SK-N-SH (cell line): ENCODE measurements around the gene MYO1C. TPM values are rescaled to one million over a fixed set of nuclear protein-coding genes. Genes with fewer than 3 reads are reported as not detected.

Experiments used
- CTCF ChIA-PET: fragments of 300-600, 350-600 bp; formaldehyde crosslinking; extraction: SDS; loops from one replicate; lab custom pipeline; 2021; lab: Yijun Ruan, JAX
- POLR2A ChIA-PET: fragments of 350-600 bp; sonication (Branson Sonifier 250); formaldehyde crosslinking; extraction: SDS; loops from one replicate; lab custom pipeline; 2020; ENCODE audit warnings: antibody characterized with exemption, inconsistent platforms; lab: Yijun Ruan, JAX
- DNase-seq: peaks from one replicate; pipeline ENCODE4 v3.0.0; 2012
- H2AFZ ChIP-seq: fragments of 200-600 bp; sonication (generic); 2 replicates; pipeline ENCODE4 v1.8.1; 2016; ENCODE audit warnings: antibody characterized with exemption, mild to moderate bottlenecking, low read depth
- H3F3A ChIP-seq: fragments of 200-600 bp; sonication (generic); replicated peaks from 2 replicates; pipeline ENCODE3; 2016; ENCODE audit warnings: antibody characterized with exemption, mild to moderate bottlenecking; ENCODE audit not compliant: insufficient read depth
- H3K27ac ChIP-seq, 2 experiments: fragments of 200-500 bp in 1 of 2; fragments of 200-600 bp in 1 of 2; sonication (Bioruptor generic) in 1 of 2; sonication (generic), shearing (Covaris generic) in 1 of 2; 2 replicates each; pipeline versions ENCODE4 v1.5.1 to v1.6.1; 2014 to 2016; ENCODE audit warnings: low read depth in 2 of 2, inconsistent platforms in 1 of 2, low read length in 1 of 2, mild to moderate bottlenecking in 1 of 2, mixed read lengths in 1 of 2
- H3K27me3 ChIP-seq: fragments of 200-600 bp; sonication (generic), shearing (Covaris generic); 2 replicates; pipeline ENCODE4 v1.6.1; 2016; ENCODE audit warnings: mixed run types; ENCODE audit not compliant: insufficient read depth
- H3K36me3 ChIP-seq, 2 experiments: fragments of 200-500 bp in 1 of 2; fragments of 200-600 bp in 1 of 2; sonication (Bioruptor generic) in 1 of 2; sonication (generic) in 1 of 2; replicated peaks in 1 of 2; 2 replicates each; pipeline versions ENCODE3 to v1.5.1; 2014 to 2016; ENCODE audit warnings: low read length in 1 of 2, mild to moderate bottlenecking in 1 of 2; ENCODE audit not compliant: insufficient read depth in 2 of 2, control insufficient read depth in 1 of 2
- H3K4me1 ChIP-seq, 2 experiments: fragments of 200-500 bp in 1 of 2; fragments of 200-600 bp in 1 of 2; sonication (Bioruptor generic) in 1 of 2; sonication (generic), shearing (Covaris generic) in 1 of 2; 2 replicates each; pipeline versions ENCODE4 v1.5.1 to v1.6.1; 2014 to 2016; ENCODE audit warnings: low read depth in 1 of 2, low read length in 1 of 2, mixed run types in 1 of 2; ENCODE audit not compliant: insufficient read depth in 2 of 2, control insufficient read depth in 1 of 2
- H3K4me2 ChIP-seq: fragments of 200-600 bp; sonication (generic), shearing (Covaris generic); 2 replicates; pipeline ENCODE4 v1.6.1; 2017; ENCODE audit warnings: mixed run types
- H3K4me3 ChIP-seq, 2 experiments: fragments of 200-500 bp in 1 of 2; fragments of 200-600 bp in 1 of 2; sonication (Bioruptor generic) in 1 of 2; sonication (generic), shearing (Covaris generic) in 1 of 2; 2 replicates each; pipeline versions ENCODE4 v1.5.1 to v1.8.1; 2014 to 2016; ENCODE audit warnings: low read depth in 2 of 2, inconsistent platforms in 1 of 2, low read length in 1 of 2, mild to moderate bottlenecking in 1 of 2, mixed read lengths in 1 of 2, moderate library complexity in 1 of 2
- H3K79me2 ChIP-seq: fragments of 200-600 bp; sonication (generic); 2 replicates; pipeline ENCODE4 v1.8.1; 2017; ENCODE audit warnings: mild to moderate bottlenecking; ENCODE audit not compliant: insufficient read depth
- H3K9ac ChIP-seq: fragments of 200-600 bp; sonication (generic); 2 replicates; pipeline ENCODE4 v1.6.1; 2017; ENCODE audit warnings: mixed run types
- H3K9me2 ChIP-seq: fragments of 200-600 bp; sonication (generic); 2 replicates; pipeline ENCODE4 v1.6.1; 2017; ENCODE audit warnings: mixed run types
- H3K9me3 ChIP-seq: fragments of 200-600 bp; sonication (generic); 2 replicates; pipeline ENCODE4 v1.6.1; 2017; ENCODE audit warnings: mixed run types, mild to moderate bottlenecking, moderate library complexity
- H4K20me1 ChIP-seq: fragments of 200-600 bp; sonication (generic); 2 replicates; pipeline ENCODE4 v1.6.1; 2017; ENCODE audit warnings: mild to moderate bottlenecking, mixed run types; ENCODE audit not compliant: insufficient read depth
- CTCF ChIP-seq: fragments of 200-600 bp; sonication (generic); IDR thresholded peaks from 2 replicates; pipeline ENCODE4 v1.6.1; 2017; ENCODE audit warnings: antibody characterized with exemption, mild to moderate bottlenecking, moderate library complexity
- ELF1 ChIP-seq: IDR thresholded peaks from 2 replicates; pipeline ENCODE4 v1.4.0; 2012
- EP300 ChIP-seq, 2 experiments: IDR thresholded peaks; 2 replicates each; pipeline versions ENCODE4 v1.4.0 to v1.6.1; 2012; ENCODE audit warnings: borderline replicate concordance in 1 of 2, low read depth in 1 of 2, low read length in 1 of 2
- EZH2phosphoT487 ChIP-seq: fragments of 200-600 bp; sonication (generic); IDR thresholded peaks from 2 replicates; pipeline ENCODE4 v1.6.1; 2017; ENCODE audit warnings: low read depth, mixed run types, mild to moderate bottlenecking, antibody characterized with exemption, moderate library complexity, borderline replicate concordance
- IRF3 ChIP-seq: fragments of 150-350 bp; IDR thresholded peaks from 2 replicates; pipeline ENCODE4 v1.6.1; 2016; ENCODE audit warnings: mild to moderate bottlenecking, low read depth, low read length
- MXI1 ChIP-seq: IDR thresholded peaks from 2 replicates; pipeline ENCODE4 v1.6.1; 2012; ENCODE audit warnings: mild to moderate bottlenecking, low read depth, low read length, improper control_type of control experiment
- NFIC ChIP-seq: IDR thresholded peaks from 2 replicates; pipeline ENCODE4 v1.4.0; 2012; ENCODE audit warnings: borderline replicate concordance
- NRF1 ChIP-seq: IDR thresholded peaks from 2 replicates; pipeline ENCODE4 v1.6.1; 2012; ENCODE audit warnings: low read depth, mild to moderate bottlenecking, low read length
- POLR2AphosphoS5 ChIP-seq: IDR thresholded peaks from 2 replicates; pipeline ENCODE4 v1.6.1; 2012; ENCODE audit warnings: low read depth, low read length
- RAD21 ChIP-seq: IDR thresholded peaks from 2 replicates; pipeline ENCODE4 v1.6.1; 2012; ENCODE audit warnings: mild to moderate bottlenecking, low read length
- RCOR1 ChIP-seq: fragments of 150-350 bp; IDR thresholded peaks from 2 replicates; pipeline ENCODE4 v1.6.1; 2017; ENCODE audit warnings: antibody characterized with exemption, low read length
- SMC3 ChIP-seq: IDR thresholded peaks from 2 replicates; pipeline ENCODE4 v1.6.1; 2012; ENCODE audit warnings: low read depth, low read length, improper control_type of control experiment
- TAF1 ChIP-seq: IDR thresholded peaks from 2 replicates; pipeline ENCODE4 v1.6.1; 2012; ENCODE audit warnings: low read depth, mild to moderate bottlenecking, low read length, moderate library complexity, borderline replicate concordance
- TEAD4 ChIP-seq: IDR thresholded peaks from 2 replicates; pipeline ENCODE4 v1.4.0; 2012; ENCODE audit warnings: mild to moderate bottlenecking, borderline replicate concordance; ENCODE audit not compliant: insufficient read depth
- USF1 ChIP-seq: IDR thresholded peaks from 2 replicates; pipeline ENCODE4 v1.4.0; 2012; ENCODE audit warnings: low read depth, borderline replicate concordance
- YY1 ChIP-seq: IDR thresholded peaks from 2 replicates; pipeline ENCODE4 v1.4.0; 2012; ENCODE audit warnings: low read depth, mild to moderate bottlenecking
- WGBS: methylation state at CpG from one replicate; pipeline ENCODE4 v1.1.6; 2017; ENCODE audit warnings: low lambda C conversion rate; 5-methylcytosine and 5-hydroxymethylcytosine counted together
- polyA plus RNA-seq, 3 experiments: library from polyadenylated mRNA; depleted of rRNA; stranded (reverse); fragments of >200 nt; gene quantifications; 2 replicates each; pipeline ENCODE4 v1.2.3, GENCODE V29; 2012
- TF ChIP-seq, protein P1 (sequence below): fragments of 150-350 bp; IDR thresholded peaks from 2 replicates; pipeline ENCODE4 v1.6.1; 2017; ENCODE audit warnings: antibody characterized with exemption, low read length, low read depth, borderline replicate concordance
- TF ChIP-seq, protein P2 (sequence below): IDR thresholded peaks from 2 replicates; pipeline ENCODE4 v1.4.0; 2012; ENCODE audit warnings: low read depth

Gene MYO1C
- polyA plus RNA-seq, 1 of the 3 experiments (the other 2 are of a cell fraction) = 102 TPM

GRCh38 chr17:1461198-1461944 is 31.1 kb downstream of the MYO1C start:
- H3K9me3 ChIP-seq = no peaks in the 10 kb centered on the region
- no peak for TF ChIP-seq RCOR1
- no peak for TF ChIP-seq MXI1
- no peak for TF ChIP-seq RAD21
- no peak for TF ChIP-seq EP300 (IDR thresholded peaks at IDR 0.05; ENCODE audit: borderline replicate concordance in 1 of 2, low read depth in 1 of 2, low read length in 1 of 2)
- TF ChIP-seq IRF3 = no peak
- TF ChIP-seq TEAD4 = no peak
- TF ChIP-seq TAF1 = no peak
- TF ChIP-seq, protein P1, sequence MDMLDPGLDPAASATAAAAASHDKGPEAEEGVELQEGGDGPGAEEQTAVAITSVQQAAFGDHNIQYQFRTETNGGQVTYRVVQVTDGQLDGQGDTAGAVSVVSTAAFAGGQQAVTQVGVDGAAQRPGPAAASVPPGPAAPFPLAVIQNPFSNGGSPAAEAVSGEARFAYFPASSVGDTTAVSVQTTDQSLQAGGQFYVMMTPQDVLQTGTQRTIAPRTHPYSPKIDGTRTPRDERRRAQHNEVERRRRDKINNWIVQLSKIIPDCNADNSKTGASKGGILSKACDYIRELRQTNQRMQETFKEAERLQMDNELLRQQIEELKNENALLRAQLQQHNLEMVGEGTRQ = no peak
- TF ChIP-seq POLR2AphosphoS5 = no peak
- no peak for TF ChIP-seq USF1
- TF ChIP-seq, protein P2, sequence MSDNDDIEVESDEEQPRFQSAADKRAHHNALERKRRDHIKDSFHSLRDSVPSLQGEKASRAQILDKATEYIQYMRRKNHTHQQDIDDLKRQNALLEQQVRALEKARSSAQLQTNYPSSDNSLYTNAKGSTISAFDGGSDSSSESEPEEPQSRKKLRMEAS = no peak
- TF ChIP-seq ELF1 = no peak
- no peak for TF ChIP-seq NFIC
- TF ChIP-seq CTCF = no peak
- TF ChIP-seq EZH2phosphoT487 = no peak
- TF ChIP-seq YY1 = no peak
- no peak for TF ChIP-seq NRF1
- TF ChIP-seq SMC3 = no peak
- H3K36me3 ChIP-seq = no peaks in the 10 kb centered on the region
- WGBS = 95% methylated on average over 18 of the region's 18 CpGs
- H3K79me2 ChIP-seq = no peaks in the 10 kb centered on the region
- no peaks in the 10 kb centered on the region for H3K27me3 ChIP-seq
- peaks cover 3 to 5% of the 10 kb centered on the region in 2 experiments; a peak in 2 of 4 replicates for H3K4me1 ChIP-seq
- H4K20me1 ChIP-seq = no peaks in the 10 kb centered on the region
- no peak overlapping the region for H3K9ac ChIP-seq
- H3K4me2 ChIP-seq = no peak overlapping the region
- H3F3A ChIP-seq = peaks cover 18% of the 10 kb centered on the region
- POLR2A ChIA-PET = no interaction called here
- H3K9me2 ChIP-seq = no peaks in the 10 kb centered on the region
- CTCF ChIA-PET = interaction anchor here (1.0 kb wide), 2 partner anchors 96 to 202 kb away, joined by 3 read pairs; no protein-coding TSS in a partner anchor
- H3K27ac ChIP-seq = no peak overlapping the region
- no peak overlapping the region for H2AFZ ChIP-seq
- DNase-seq = no peak
- no peak overlapping the region for H3K4me3 ChIP-seq
